Activated T-helper 9 cell treated with anti-CD3 and anti-CD28 coated beads, Interleukin-2, amount 50 U/mL, for 16 hours (primary cell): ENCODE measurements around the gene TUBA8.
"Not testable (repeated sequence)": the region's sequence is repeated elsewhere in the genome, so short reads cannot be mapped to it uniquely, and the experiment has no call there.

Experiments
- DNase-seq: peaks from one replicate; pipeline ENCODE4 v3.0.0-alpha.2; 2020; ENCODE audit warnings: low read depth

TUBA8 gene

DNA sequence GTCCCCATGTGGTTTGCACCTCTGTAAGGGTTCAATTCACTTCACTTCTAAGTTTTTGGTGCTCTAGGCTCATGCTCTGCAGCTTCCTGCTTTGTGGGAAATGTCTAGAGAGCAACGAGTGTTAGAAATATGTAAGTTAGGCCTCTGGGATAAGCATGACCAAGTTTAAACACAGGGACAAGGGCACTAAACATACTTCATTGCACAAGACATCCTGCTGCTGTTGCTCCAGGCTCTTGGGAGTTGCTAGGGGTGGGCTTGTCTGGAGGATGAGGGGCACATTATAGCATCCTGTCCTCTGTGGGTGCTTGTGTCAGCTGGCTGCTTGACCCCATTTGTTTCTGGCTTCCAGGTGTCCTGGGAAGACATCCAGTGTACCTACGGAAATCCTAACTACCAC lies 62.8 kb downstream of the TUBA8 start:
- DNase-seq, result not testable (repeated sequence)
